Stimulated activated CD8-positive, alpha-beta memory T cell treated with anti-CD3 and anti-CD28 coated beads, Interleukin-7, amount 100 ng/mL, for 1 hour (primary cell): ENCODE data around the gene ANG.
"Not testable (repeated sequence)": the region's sequence is repeated elsewhere in the genome, so short reads cannot be mapped to it uniquely, and the experiment has no call there.

Experiments used
- DNase-seq, 2 donors: peaks; one replicate each; pipeline ENCODE4 v3.0.0-alpha.2; 2020; ENCODE audit warnings: low read depth in 2 of 2

The ANG gene

DNA sequence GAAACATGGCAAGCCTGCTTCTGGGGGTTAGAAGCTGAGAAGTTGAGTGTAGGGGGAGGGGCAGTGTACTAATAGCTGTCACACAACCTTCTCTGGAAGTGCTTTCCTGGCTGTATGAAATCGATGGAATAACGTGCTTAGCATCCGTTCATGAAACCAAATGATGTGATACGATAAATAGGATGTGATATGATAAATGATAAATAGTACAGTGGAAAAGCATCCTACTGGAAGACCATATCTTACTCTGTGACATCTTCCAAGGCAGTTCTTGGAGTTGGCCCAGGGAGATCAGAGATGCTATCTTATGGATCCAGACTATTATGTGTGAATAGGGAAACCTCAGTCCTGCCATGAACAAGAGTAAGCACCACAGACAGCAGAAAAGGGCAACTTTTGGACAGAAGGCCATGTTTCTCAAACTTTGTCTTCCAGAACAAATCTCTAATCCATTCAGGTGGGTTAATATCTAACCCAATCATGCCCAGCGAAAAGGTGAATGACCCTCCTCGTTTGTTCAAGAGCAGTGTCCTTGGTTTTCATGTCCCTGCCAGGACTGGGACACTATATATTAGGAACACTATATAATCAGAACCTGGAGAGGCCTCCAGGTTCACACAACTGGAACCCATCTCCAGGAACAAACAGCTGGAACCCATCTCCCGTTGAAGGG is at the start of gene ANG:
Gene ANG, plus strand, starts transcription at position 598 of the 673 bp plus-strand sequence. CDS start 4,801 bp downstream, outside the sequence.
- DNase-seq = no peak

DNA sequence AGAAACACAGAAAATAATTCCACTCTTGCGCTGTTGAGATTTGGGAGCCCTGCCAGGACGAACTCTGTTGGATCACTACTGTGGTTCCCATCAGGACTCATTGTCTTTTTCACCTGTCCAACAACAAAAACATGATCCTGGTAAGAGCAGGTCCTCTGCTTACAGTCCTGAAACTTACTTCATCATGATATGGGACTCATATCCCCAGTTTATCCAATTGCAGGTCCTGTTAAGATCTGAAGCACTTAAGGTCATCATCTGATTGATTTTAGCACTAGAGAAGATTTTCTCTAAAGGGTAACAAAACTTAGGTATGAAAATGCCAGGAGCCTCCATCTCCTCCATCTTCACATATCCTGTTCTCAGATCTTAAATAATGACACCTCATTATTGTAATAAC is 47.0 kb upstream of the ANG start, which contains the start of gene OR6S1:
Gene OR6S1, minus strand, starts transcription at position 101 of the 400 bp plus-strand sequence. Its CDS starts 0 bp downstream, at position 101.
- no peak for DNase-seq

DNA sequence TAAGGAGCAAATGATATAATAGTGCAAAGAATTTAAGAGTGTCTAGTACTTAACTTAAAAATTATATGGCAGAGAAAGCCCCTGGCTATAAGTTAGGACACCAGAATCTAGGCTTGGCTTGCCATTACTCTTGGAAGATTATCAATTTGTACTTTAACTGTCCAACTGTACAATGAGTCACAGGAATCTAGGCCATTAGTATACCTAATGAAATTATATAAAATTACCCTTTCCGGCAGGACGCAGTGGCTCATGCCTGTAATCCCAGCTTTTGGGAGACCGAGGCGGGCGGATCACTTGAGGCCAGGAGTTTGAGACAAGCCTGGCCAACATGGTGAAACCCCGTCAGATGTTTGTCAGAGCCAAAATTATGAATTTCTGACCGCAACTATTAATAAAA is 46.4 kb upstream of the ANG start:
- DNase-seq = no peak

- DNase-seq = not testable (repeated sequence)
Measured at GRCh38 chr14:20642755-20643154, 45.8 kb upstream of the ANG start.

DNA sequence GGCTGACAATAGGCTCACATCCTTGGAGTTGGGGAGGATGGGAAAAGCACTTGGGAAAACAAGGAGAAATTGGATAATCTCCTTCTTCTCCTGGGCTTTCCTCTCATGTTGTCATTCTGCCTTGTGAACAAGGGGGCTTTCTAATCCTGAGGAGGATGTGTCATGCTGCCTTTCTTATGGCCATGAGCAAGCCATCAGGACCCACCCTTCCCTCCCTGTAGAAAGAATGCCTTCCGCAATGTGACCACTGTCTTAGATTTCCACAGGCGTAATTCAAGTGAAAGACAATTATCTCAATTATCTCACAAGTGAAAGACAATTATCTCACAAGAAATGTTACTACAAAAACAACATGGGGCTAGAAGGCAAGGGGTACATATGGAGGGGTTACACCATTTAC is 44.0 kb upstream of the ANG start:
- DNase-seq = no peak

DNA sequence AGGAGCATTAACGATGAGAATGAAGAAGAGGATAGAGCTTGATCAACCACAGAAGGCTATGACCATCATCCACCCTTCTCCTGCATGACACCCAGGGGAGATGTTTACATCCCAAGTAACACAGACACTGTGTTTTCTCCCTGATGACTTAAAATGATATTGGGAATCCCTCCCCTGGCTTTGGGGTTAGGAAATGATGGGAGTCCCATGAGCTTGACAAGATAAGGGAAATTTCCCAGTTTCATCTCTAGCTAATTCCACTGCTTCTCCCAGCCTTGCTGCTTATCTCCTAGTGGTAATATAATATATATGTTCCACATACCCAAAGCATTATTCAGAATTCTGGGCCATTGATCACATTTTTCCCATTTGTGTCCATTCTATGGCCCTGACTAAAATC is 43.1 kb upstream of the ANG start:
- no peak for DNase-seq

DNA sequence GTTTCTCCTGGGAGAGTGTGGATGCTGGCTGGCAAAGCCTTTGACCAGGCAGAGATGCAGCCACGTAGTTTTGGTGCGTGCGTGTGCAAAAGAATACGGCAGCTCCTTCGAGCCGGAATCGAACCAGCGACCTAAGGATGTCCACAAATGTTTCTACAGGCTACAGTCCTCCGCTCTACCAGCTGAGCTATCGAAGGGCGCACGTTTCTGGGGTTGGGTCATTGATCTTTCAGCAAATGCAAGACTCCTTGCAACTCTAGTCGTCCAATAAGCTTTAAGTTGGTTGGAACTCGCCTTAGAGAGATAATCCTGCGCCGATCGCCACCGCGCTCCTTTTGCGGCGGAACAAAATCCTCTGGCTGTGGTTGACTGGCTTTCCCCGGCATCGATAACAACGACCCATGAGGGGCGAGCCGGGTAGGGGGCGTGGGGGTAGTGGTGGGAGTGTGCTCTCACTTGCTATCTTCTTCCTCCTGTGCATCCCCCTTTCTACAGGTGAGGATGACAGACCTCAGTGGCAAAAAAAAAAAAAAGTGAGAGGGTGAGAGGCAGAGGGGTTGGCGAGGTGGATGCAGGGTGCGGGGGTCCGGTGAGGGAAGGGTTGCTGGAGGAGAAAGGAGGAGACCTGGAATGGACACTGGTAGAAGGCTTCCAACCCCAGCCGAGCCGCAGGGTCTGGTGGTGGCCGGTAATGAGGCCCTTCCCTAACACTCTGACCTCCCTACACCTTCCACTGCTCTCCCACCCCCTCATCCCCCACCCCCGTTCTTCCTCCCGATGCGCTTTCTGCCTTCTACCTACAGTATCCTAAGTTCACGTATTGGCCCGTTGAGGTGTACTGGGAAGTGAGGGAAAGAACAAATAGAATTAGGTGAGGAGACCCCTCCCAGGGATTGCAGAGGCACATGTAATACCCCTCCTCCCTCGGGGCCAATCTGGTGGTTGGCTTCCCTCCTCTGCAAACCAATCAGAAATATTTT is 35.3 kb upstream of the ANG start:
- DNase-seq = no peak

DNA sequence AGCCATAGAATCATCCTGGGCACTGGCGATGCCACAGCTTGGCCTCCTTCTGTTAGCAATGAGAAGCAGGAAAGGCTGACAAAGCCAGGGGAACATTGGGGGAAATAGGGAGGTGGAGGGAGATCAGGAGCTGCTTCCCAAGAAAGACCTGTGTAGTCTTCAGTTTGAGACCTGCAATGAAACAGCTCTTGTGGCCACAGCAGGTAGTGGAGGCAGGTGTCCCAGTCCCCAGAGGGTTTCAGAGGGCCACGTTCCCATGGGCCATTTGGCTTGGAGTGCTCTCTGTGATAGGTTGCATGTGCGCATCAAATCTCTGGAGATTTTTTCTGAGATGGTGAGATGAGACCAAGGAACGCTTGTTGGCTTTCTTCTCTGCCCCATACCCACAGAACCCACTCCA is 32.7 kb upstream of the ANG start:
- DNase-seq = no peak

DNA sequence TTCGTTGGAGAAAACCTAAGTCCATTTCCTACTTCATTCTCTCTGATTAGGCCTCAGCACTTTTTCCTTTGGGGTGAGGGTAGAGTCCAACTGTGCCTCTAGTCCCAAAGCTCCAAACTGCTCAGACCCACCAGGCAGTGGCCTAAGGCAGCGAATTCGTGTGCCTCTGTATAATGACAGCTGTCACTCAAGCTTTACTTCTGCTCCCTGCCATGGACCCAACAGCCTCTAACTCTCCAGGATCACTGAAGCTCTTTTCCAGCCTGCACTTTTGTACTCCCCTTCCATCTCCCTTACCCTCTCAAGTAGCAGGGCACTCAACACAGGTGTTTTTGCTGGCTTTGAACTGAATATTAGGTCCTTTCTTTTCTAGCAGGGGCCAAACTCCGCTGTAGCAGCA is 32.3 kb upstream of the ANG start:
- no peak for DNase-seq

- no peak for DNase-seq
Measured at GRCh38 chr14:20657216-20658211, 31.1 kb upstream of the ANG start.

GRCh38 chr14:20658246-20658645 is 30.3 kb upstream of the ANG start:
- DNase-seq = no peak

DNA sequence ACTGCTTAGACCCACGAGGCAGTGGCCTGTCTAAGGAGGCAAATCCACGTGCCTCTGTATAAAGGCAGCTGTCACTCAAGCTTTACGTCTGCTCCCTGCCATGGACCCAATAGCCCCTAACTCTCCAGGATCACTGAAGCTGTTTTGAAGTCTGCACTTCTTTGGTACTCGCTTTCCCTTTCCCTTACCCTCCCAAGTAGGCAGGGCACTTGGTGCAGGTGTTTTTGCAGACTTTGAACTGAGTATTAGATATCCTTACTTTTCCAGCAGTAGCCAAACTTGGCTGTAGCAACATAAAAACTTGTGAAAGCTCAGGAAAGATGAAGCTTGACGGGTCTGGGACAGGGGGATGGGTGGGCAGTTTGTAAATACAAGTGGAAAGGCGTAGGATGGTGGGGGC is 29.2 kb upstream of the ANG start:
- DNase-seq = no peak

- DNase-seq = no peak
Measured at GRCh38 chr14:20659813-20660395, 28.7 kb upstream of the ANG start.

DNA sequence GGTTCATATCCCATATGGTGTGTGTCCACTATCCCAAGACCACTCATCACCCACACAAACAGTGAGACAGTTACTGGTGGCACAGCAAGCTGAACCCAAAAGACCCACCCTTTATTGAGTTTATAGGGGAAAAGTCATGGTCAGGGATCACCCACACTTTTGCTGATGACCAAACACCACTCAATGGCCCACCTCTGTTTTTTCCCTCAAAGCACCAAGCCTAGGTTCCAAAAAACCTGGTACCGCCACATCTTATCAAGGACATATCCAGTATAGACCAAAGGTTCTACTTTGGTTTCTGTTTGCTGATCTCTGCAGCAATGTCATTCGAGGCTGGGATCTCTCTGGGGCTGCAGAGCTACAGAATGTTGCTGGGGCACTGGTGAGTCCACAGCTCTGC is 27.4 kb upstream of the ANG start:
- no peak for DNase-seq

GRCh38 chr14:20662968-20663732 is 25.4 kb upstream of the ANG start:
- peak; percentile 42 to 47 for DNase-seq

- DNase-seq = not testable (repeated sequence)
Measured at GRCh38 chr14:20666400-20666961, 22.1 kb upstream of the ANG start.

- DNase-seq = no peak
Measured at GRCh38 chr14:20667957-20668356, 20.6 kb upstream of the ANG start.

GRCh38 chr14:20668969-20669368 is 19.6 kb upstream of the ANG start:
- DNase-seq = no peak

DNA sequence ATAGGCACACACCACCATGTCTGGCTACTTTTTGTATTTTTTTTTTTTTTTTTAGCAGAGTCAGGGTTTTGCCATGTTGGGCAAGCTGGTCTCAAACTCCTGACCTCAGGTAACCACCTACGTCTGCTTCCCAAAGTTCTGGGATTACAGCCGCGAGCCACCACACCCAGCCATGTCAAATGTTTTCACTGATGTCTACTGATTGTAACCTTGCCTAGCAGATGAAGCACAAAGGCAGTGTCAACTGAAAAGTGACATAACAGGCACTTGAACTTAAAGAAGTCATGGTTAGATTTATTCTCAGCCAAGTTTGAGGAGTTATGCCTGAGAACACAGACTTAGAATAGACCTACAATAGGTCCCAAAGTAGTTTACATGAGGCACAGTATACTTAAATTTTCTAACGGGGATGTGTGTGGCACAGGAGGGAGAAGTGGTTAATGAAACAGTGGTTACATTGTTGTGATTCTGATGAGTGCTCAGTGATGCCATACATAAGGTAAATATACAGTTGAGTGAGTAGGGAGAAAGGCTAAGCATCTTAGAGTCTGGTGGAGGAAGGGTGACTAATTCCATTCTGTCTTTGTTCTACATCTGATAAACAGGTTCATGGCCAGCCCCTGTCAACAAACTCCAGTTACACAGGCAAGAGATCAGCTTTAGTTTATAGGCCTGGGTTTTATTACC is 16.8 kb upstream of the ANG start:
- no peak for DNase-seq

GRCh38 chr14:20675669-20676068 is 12.9 kb upstream of the ANG start:
- DNase-seq = no peak
